Measurements from ENCODE around the gene MCHR1.
A peak's percentile ranks its signal among the peaks of the same experiment; 100 is the strongest.

Gene MCHR1

GRCh38 chr22:40645579-40646197 lies 33.6 kb upstream of the MCHR1 start:
- TF ChIP-seq, protein P1, sequence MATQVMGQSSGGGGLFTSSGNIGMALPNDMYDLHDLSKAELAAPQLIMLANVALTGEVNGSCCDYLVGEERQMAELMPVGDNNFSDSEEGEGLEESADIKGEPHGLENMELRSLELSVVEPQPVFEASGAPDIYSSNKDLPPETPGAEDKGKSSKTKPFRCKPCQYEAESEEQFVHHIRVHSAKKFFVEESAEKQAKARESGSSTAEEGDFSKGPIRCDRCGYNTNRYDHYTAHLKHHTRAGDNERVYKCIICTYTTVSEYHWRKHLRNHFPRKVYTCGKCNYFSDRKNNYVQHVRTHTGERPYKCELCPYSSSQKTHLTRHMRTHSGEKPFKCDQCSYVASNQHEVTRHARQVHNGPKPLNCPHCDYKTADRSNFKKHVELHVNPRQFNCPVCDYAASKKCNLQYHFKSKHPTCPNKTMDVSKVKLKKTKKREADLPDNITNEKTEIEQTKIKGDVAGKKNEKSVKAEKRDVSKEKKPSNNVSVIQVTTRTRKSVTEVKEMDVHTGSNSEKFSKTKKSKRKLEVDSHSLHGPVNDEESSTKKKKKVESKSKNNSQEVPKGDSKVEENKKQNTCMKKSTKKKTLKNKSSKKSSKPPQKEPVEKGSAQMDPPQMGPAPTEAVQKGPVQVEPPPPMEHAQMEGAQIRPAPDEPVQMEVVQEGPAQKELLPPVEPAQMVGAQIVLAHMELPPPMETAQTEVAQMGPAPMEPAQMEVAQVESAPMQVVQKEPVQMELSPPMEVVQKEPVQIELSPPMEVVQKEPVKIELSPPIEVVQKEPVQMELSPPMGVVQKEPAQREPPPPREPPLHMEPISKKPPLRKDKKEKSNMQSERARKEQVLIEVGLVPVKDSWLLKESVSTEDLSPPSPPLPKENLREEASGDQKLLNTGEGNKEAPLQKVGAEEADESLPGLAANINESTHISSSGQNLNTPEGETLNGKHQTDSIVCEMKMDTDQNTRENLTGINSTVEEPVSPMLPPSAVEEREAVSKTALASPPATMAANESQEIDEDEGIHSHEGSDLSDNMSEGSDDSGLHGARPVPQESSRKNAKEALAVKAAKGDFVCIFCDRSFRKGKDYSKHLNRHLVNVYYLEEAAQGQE (IDR thresholded peaks at IDR 0.05; ENCODE audit: low read depth): no peak
- TF ChIP-seq FOXM1 (IDR thresholded peaks at IDR 0.05; ENCODE audit: borderline replicate concordance, low read depth) (no peak), YY1 (IDR thresholded peaks at IDR 0.05; ENCODE audit: low read depth) (no peak), NFIC (IDR thresholded peaks at IDR 0.05) (no peak), EGR1 (IDR thresholded peaks at IDR 0.05) (no peak), CREB1 (IDR thresholded peaks at IDR 0.05; ENCODE audit: low read depth) (no peak), TAF1 (IDR thresholded peaks at IDR 0.05; ENCODE audit: low read depth) (no peak), TEAD4 (IDR thresholded peaks at IDR 0.05) (no peak)
- TF ChIP-seq, protein P2, sequence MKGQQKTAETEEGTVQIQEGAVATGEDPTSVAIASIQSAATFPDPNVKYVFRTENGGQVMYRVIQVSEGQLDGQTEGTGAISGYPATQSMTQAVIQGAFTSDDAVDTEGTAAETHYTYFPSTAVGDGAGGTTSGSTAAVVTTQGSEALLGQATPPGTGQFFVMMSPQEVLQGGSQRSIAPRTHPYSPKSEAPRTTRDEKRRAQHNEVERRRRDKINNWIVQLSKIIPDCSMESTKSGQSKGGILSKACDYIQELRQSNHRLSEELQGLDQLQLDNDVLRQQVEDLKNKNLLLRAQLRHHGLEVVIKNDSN (IDR thresholded peaks at IDR 0.05): no peak
- TF ChIP-seq, protein P3, sequence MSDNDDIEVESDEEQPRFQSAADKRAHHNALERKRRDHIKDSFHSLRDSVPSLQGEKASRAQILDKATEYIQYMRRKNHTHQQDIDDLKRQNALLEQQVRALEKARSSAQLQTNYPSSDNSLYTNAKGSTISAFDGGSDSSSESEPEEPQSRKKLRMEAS (IDR thresholded peaks at IDR 0.05): no peak

DNA sequence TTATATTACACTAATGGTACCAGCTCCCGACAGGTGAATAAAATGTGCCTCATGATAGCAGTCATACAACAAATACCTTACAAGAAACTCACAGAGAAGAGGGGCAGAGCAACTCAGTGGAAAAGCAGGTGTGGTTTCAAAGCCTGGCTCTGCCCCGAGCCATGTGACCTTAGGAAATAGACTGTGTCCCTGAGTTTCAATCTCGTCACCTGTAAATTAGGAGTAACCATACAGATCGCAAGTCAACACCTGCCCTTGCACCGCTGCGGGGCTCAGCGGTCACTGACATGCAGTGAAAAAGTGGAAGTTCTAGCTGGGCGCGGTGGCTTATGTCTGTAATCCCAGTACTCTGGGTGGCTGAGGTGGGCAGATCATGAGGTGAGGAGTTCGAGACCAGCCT lies 30.9 kb upstream of the MCHR1 start:
- TF ChIP-seq, protein P2 (IDR thresholded peaks at IDR 0.05): no peak
- TF ChIP-seq NFIC (IDR thresholded peaks at IDR 0.05): no peak
- TF ChIP-seq TCF12 (IDR thresholded peaks at IDR 0.05; ENCODE audit: low read depth): no peak
- no peak for TF ChIP-seq RAD21 (IDR thresholded peaks at IDR 0.05; ENCODE audit: low read depth)
- TF ChIP-seq EP300 (IDR thresholded peaks at IDR 0.05; ENCODE audit: borderline replicate concordance): no peak
- TF ChIP-seq, protein P3 (IDR thresholded peaks at IDR 0.05): no peak

GRCh38 chr22:40651057-40651456 lies 28.2 kb upstream of the MCHR1 start:
- TF ChIP-seq TAF1 (IDR thresholded peaks at IDR 0.05; ENCODE audit: low read depth) (no peak), CREB1 (IDR thresholded peaks at IDR 0.05; ENCODE audit: low read depth) (no peak), YY1 (IDR thresholded peaks at IDR 0.05; ENCODE audit: low read depth) (no peak), NFIC (IDR thresholded peaks at IDR 0.05) (no peak), TEAD4 (IDR thresholded peaks at IDR 0.05) (no peak)
- TF ChIP-seq, protein P3 (IDR thresholded peaks at IDR 0.05): no peak
- TF ChIP-seq, protein P1 (IDR thresholded peaks at IDR 0.05; ENCODE audit: low read depth): no peak

GRCh38 chr22:40651563-40652501 lies 27.5 kb upstream of the MCHR1 start:
- TF ChIP-seq FOXM1 (IDR thresholded peaks at IDR 0.05; ENCODE audit: borderline replicate concordance, low read depth) (peak; percentile 49; the same call in 1 of the 2 replicates), EGR1 (IDR thresholded peaks at IDR 0.05) (peak; percentile 99), RAD21 (IDR thresholded peaks at IDR 0.05; ENCODE audit: low read depth) (no peak), CEBPB (IDR thresholded peaks at IDR 0.05) (no peak), NFIC (IDR thresholded peaks at IDR 0.05) (peak; percentile 57), TEAD4 (IDR thresholded peaks at IDR 0.05) (peak; percentile 22), TAF1 (IDR thresholded peaks at IDR 0.05; ENCODE audit: low read depth) (peak; percentile 73), ZBTB7A (IDR thresholded peaks at IDR 0.05; ENCODE audit: low read depth) (no peak; the same call in 1 of the 2 replicates), EP300 (IDR thresholded peaks at IDR 0.05; ENCODE audit: borderline replicate concordance) (peak; percentile 35; the same call in 1 of the 2 replicates), TCF12 (IDR thresholded peaks at IDR 0.05; ENCODE audit: low read depth) (peak; percentile 82), YY1 (IDR thresholded peaks at IDR 0.05; ENCODE audit: low read depth) (peak; percentile 24; the same call in 1 of the 2 replicates), CREB1 (IDR thresholded peaks at IDR 0.05; ENCODE audit: low read depth) (peak; percentile 69)
- TF ChIP-seq, protein P3 (IDR thresholded peaks at IDR 0.05): peak; percentile 96
- TF ChIP-seq, protein P1 (IDR thresholded peaks at IDR 0.05; ENCODE audit: low read depth): no peak
- TF ChIP-seq, protein P2 (IDR thresholded peaks at IDR 0.05): peak; percentile 99

All from Ishikawa (cell line).